GM10266 (cell line): Measurements from ENCODE around the gene STK40.

Experiments
- DNase-seq: peaks from one replicate; pipeline ENCODE4 v3.0.0; 2012; ENCODE audit errors: extremely low spot score
- CTCF ChIP-seq: IDR thresholded peaks from 2 replicates; pipeline ENCODE4 v1.5.1; 2012; ENCODE audit warnings: mild to moderate bottlenecking, low read depth; ENCODE audit not compliant: control insufficient read depth, insufficient read depth; ENCODE audit errors: missing control alignments

STK40 gene

GRCh38 chr1:36420409-36420808, 34.7 kb upstream of the STK40 start:
- no peak for DNase-seq
- no peak for TF ChIP-seq CTCF

- TF ChIP-seq CTCF: no peak
- no peak for DNase-seq
These were observed 33.8 kb upstream of the STK40 start for GRCh38 chr1:36419569-36419968.

- TF ChIP-seq CTCF: no peak
- DNase-seq: no peak
These were observed 33.4 kb upstream of the STK40 start for GRCh38 chr1:36419140-36419539.

- no peak for DNase-seq
- TF ChIP-seq CTCF: no peak
These were observed 32.2 kb upstream of the STK40 start for GRCh38 chr1:36417931-36418330.

GRCh38 chr1:36415661-36416326, 30.1 kb upstream of the STK40 start:
- no peak for DNase-seq
- no peak for TF ChIP-seq CTCF

GRCh38 chr1:36414384-36414783, 28.7 kb upstream of the STK40 start:
- TF ChIP-seq CTCF: no peak
- DNase-seq: no peak

GRCh38 chr1:36411674-36412648, 26.2 kb upstream of the STK40 start:
- DNase-seq: no peak
- TF ChIP-seq CTCF: no peak
